Liver (tissue), 9 donors: ENCODE results near the gene CISD2. TPM values are rescaled to one million over a fixed set of nuclear protein-coding genes. Genes with fewer than 3 reads are reported as not detected.
"Not testable (repeated sequence)": the region's sequence is repeated elsewhere in the genome, so short reads cannot be mapped to it uniquely, and the experiment has no call there.

Experiments
- DNase-seq: peaks from one replicate; pipeline ENCODE4 v3.0.0-alpha.2; 2017; ENCODE audit warnings: low spot score
- H3K27ac ChIP-seq, 2 donors: one replicate each; pipeline ENCODE4 v1.7.0; 2013; ENCODE audit warnings: inconsistent platforms in 2 of 2, low read length in 2 of 2, control low read depth in 1 of 2, low read depth in 1 of 2, mild to moderate bottlenecking in 1 of 2
- H3K27me3 ChIP-seq, 4 donors: one replicate each; pipeline versions ENCODE4 v1.6.1 to v1.7.0; 2013; ENCODE audit warnings: low read length in 3 of 4, inconsistent platforms in 1 of 4, mild to moderate bottlenecking in 1 of 4, moderate library complexity in 1 of 4; ENCODE audit not compliant: control insufficient read depth in 4 of 4, insufficient read depth in 4 of 4
- H3K36me3 ChIP-seq, 4 donors: one replicate each; pipeline versions ENCODE4 v1.6.1 to v1.7.0; 2013; ENCODE audit warnings: low read length in 3 of 4, mild to moderate bottlenecking in 3 of 4, low read depth in 1 of 4, moderate library complexity in 1 of 4; ENCODE audit not compliant: control insufficient read depth in 4 of 4, insufficient read depth in 3 of 4
- H3K4me1 ChIP-seq, 4 donors: one replicate each; pipeline versions ENCODE4 v1.6.1 to v1.7.0; 2013; ENCODE audit warnings: low read length in 3 of 4, mild to moderate bottlenecking in 3 of 4, moderate library complexity in 1 of 4; ENCODE audit not compliant: control insufficient read depth in 4 of 4, insufficient read depth in 4 of 4
- H3K4me3 ChIP-seq, 3 donors: one replicate each; pipeline versions ENCODE4 v1.6.1 to v1.7.0; 2013; ENCODE audit warnings: low read length in 3 of 3, control low read depth in 1 of 3, low read depth in 1 of 3, mild to moderate bottlenecking in 1 of 3
- H3K9ac ChIP-seq, 2 donors: one replicate each; pipeline ENCODE4 v1.7.0; 2013; ENCODE audit warnings: low read length in 2 of 2, mild to moderate bottlenecking in 2 of 2, moderate library complexity in 2 of 2, control low read depth in 1 of 2, low read depth in 1 of 2
- H3K9me3 ChIP-seq, 4 donors: one replicate each; pipeline versions ENCODE4 v1.6.1 to v1.7.0; 2013; ENCODE audit warnings: low read length in 3 of 4; ENCODE audit not compliant: control insufficient read depth in 4 of 4
- EGR1 ChIP-seq, 2 donors: IDR thresholded peaks; 2 replicates each; pipeline ENCODE4 v1.6.1; 2016 to 2018; ENCODE audit warnings: antibody characterized with exemption in 2 of 2, low read depth in 2 of 2
- FOXA1 ChIP-seq: IDR thresholded peaks from 2 replicates; pipeline ENCODE4 v1.6.1; 2016; ENCODE audit warnings: antibody characterized with exemption
- FOXA2 ChIP-seq: IDR thresholded peaks from 2 replicates; pipeline ENCODE4 v1.6.1; 2016; ENCODE audit warnings: antibody characterized with exemption
- GABPA ChIP-seq, 2 donors: IDR thresholded peaks in 1 of 2; conservative IDR thresholded peaks in 1 of 2; 2 replicates each; pipeline ENCODE4 v1.6.1; 2016; ENCODE audit warnings: antibody characterized with exemption in 2 of 2, mild to moderate bottlenecking in 1 of 2, moderate library complexity in 1 of 2
- JUND ChIP-seq, 2 donors: IDR thresholded peaks; 2 replicates each; pipeline ENCODE4 v1.6.1; 2016; ENCODE audit warnings: antibody characterized with exemption in 2 of 2
- REST ChIP-seq: IDR thresholded peaks from 2 replicates; pipeline ENCODE4 v1.6.1; 2016; ENCODE audit warnings: antibody characterized with exemption, mild to moderate bottlenecking
- YY1 ChIP-seq: IDR thresholded peaks from 2 replicates; pipeline ENCODE4 v1.6.1; 2016; ENCODE audit warnings: antibody characterized with exemption, mild to moderate bottlenecking
- WGBS: extraction: QIAGEN DNeasy Blood & Tissue Kit; methylation state at CpG from one replicate; pipeline ENCODE4 v1.1.7; 2013; 5-methylcytosine and 5-hydroxymethylcytosine counted together
- polyA plus RNA-seq, 2 donors: library from polyadenylated mRNA; stranded (reverse) in 1 of 2; unstranded in 1 of 2; fragments of 200-250 nt in 1 of 2; fragments of >200 nt in 1 of 2; fragmentation: Nextera tagmentation in 1 of 2; extraction: Ambion mirVana in 1 of 2; gene quantifications; one replicate each; pipeline versions ENCODE4 v1.2.1 to v1.2.3, GENCODE V29; 2013 to 2015
- total RNA-seq, 2 donors: library from RNA; depleted of rRNA; stranded (reverse); fragments of >200 nt; gene quantifications; one replicate each; pipeline ENCODE4 v1.2.3, GENCODE V29; 2014
- TF ChIP-seq, protein P1 (sequence below): IDR thresholded peaks from 2 replicates; pipeline ENCODE4 v1.6.1; 2016; ENCODE audit warnings: antibody characterized with exemption
- TF ChIP-seq, protein P2 (sequence below): IDR thresholded peaks from 2 replicates; pipeline ENCODE4 v1.6.1; 2016; ENCODE audit warnings: antibody characterized with exemption
- TF ChIP-seq, protein P3 (sequence below): IDR thresholded peaks from 2 replicates; pipeline ENCODE4 v1.6.1; 2016; ENCODE audit warnings: antibody characterized with exemption
- donor health status: healthy.
- donor health status: healthy.
- donor health status: healthy.
- donor health status: healthy.
- donor health status: healthy.

CISD2 gene
- total and polyA plus RNA-seq, 4 donors = 31.5 to 83.2 (median 54.9) TPM

DNA sequence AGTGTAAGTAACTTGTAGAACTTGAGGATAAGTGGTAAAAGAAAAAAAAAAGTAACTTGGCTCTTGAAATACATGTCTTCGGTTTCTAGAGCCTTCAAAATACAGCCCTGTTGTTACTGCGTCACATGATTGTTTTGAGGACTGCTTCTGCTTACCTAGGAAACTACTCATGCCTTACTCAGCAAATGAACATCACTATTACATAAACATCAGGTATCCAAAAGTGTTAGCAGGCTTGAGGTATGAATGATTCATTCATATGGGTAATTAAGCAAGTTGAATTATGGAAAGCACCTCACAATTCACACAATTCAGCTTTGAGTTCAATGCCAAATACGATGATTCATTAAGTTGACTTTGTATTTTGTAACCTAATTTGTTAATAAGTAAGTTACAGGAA lies 21.1 kb downstream of the CISD2 start:
- DNase-seq = not testable (repeated sequence)

DNA sequence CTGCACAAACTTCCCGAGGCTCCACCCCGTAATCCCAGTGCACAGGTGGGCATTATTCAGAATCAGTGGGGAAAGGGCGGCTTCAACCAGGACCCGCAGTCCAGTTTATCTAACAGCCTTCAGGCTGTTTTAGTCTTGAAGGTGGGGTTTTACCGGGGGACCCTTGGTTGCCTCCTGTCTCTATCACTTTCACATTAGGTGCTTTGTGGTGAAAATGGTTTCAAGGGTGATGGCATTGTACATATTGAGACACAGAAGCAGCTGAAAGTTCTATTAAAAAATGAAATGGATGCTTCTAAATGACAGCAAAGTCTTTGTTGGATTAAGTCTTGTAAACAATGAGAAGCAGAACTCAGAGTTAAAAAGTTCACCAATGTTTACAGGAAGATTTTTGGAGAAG lies 27.8 kb downstream of the CISD2 start:
- not testable (repeated sequence) for H3K4me3 ChIP-seq, H3K27me3 ChIP-seq, DNase-seq, H3K9ac ChIP-seq, H3K36me3 ChIP-seq, H3K9me3 ChIP-seq, H3K27ac ChIP-seq, H3K4me1 ChIP-seq
- whole genome bisulfite sequencing = 93% methylated on average over 5 of the region's 5 CpGs

More for the DNA sequence above, 21.1 kb downstream of the CISD2 start:
- H3K4me3 ChIP-seq, H3K4me1 ChIP-seq, H3K27me3 ChIP-seq, H3K9ac ChIP-seq, H3K36me3 ChIP-seq, H3K27ac ChIP-seq, H3K9me3 ChIP-seq: not testable (repeated sequence)
- 89% methylated on average over 3 of the region's 3 CpGs for WGBS

- not testable (repeated sequence) for H3K27ac ChIP-seq, DNase-seq
Observed at GRCh38 chr4:102897610-102898009, 28.8 kb downstream of the CISD2 start.

GRCh38 chr4:102901804-102902203 lies 33.0 kb downstream of the CISD2 start:
- Histone ChIP-seq H3K27me3 (no peaks in the 10 kb centered on the region), H3K9me3 (no peaks in the 10 kb centered on the region), H3K9ac (no peak overlapping the region), H3K27ac (no peak overlapping the region), H3K4me3 (no peak overlapping the region), H3K4me1 (no peaks in the 10 kb centered on the region), H3K36me3 (no peaks in the 10 kb centered on the region)
- 71% methylated on average over 2 of the region's 2 CpGs for WGBS
- TF ChIP-seq, protein P1, sequence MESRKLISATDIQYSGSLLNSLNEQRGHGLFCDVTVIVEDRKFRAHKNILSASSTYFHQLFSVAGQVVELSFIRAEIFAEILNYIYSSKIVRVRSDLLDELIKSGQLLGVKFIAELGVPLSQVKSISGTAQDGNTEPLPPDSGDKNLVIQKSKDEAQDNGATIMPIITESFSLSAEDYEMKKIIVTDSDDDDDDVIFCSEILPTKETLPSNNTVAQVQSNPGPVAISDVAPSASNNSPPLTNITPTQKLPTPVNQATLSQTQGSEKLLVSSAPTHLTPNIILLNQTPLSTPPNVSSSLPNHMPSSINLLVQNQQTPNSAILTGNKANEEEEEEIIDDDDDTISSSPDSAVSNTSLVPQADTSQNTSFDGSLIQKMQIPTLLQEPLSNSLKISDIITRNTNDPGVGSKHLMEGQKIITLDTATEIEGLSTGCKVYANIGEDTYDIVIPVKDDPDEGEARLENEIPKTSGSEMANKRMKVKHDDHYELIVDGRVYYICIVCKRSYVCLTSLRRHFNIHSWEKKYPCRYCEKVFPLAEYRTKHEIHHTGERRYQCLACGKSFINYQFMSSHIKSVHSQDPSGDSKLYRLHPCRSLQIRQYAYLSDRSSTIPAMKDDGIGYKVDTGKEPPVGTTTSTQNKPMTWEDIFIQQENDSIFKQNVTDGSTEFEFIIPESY = no peak
- TF ChIP-seq, protein P2, sequence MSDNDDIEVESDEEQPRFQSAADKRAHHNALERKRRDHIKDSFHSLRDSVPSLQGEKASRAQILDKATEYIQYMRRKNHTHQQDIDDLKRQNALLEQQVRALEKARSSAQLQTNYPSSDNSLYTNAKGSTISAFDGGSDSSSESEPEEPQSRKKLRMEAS = no peak
- TF ChIP-seq YY1 (no peak), JUND (IDR thresholded peaks at IDR 0.05) (no peak), GABPA (IDR thresholded peaks at IDR 0.05 in 1 of 2, conservative IDR thresholded peaks at IDR 0.05 in 1 of 2) (no peak), FOXA2 (no peak), FOXA1 (no peak), REST (no peak), EGR1 (IDR thresholded peaks at IDR 0.05; ENCODE audit: low read depth in 2 of 2) (no peak)
- TF ChIP-seq, protein P3, sequence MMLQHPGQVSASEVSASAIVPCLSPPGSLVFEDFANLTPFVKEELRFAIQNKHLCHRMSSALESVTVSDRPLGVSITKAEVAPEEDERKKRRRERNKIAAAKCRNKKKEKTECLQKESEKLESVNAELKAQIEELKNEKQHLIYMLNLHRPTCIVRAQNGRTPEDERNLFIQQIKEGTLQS = no peak
- no peak for DNase-seq

More at GRCh38 chr4:102897610-102898009, 28.8 kb downstream of the CISD2 start:
- H3K4me1 ChIP-seq, H3K9me3 ChIP-seq, H3K27me3 ChIP-seq, H3K4me3 ChIP-seq, H3K36me3 ChIP-seq, H3K9ac ChIP-seq: not testable (repeated sequence)
- 72% methylated on average over 3 of the region's 3 CpGs for WGBS
